K562 (cell line): ENCODE results near the gene GCHFR. TPM values are rescaled to one million over a fixed set of nuclear protein-coding genes. Genes with fewer than 3 reads are reported as not detected.

ENCODE experiments used
- ATAC-seq: fragments of 200-7000 bp; cut with Tn5 transposase; 3 replicates; pipeline ENCODE4 v1.9.1; 2020; ENCODE audit warnings: moderate library complexity
- BruUV-seq: library from RNA; stranded (reverse); fragments of 400-500 nt; replicated peaks from 2 replicates; lab custom pipeline; 2021; lab: Mats Ljungman, UMichigan
- CTCF ChIA-PET: fragments of 300-600 bp; formaldehyde crosslinking; extraction: SDS; loops from one replicate; lab custom pipeline; 2021; ENCODE audit warnings: low intra/inter-chr PET ratio; lab: Yijun Ruan, JAX
- POLR2A ChIA-PET: fragments of 300-600, 350-650 bp; sonication (Branson Sonifier 250); formaldehyde crosslinking; extraction: SDS; loops from one replicate; lab custom pipeline; 2021; ENCODE audit warnings: antibody characterized with exemption, inconsistent platforms; lab: Yijun Ruan, JAX
- DNase-seq, 4 experiments: peaks; one replicate each; pipeline versions ENCODE4 v3.0.0 to v3.0.0-alpha.2; 2011 to 2018; ENCODE audit warnings: low spot score in 3 of 4, mixed read lengths in 3 of 4; ENCODE audit errors: extremely low read depth in 1 of 4
- FAIRE-seq: peaks from 2 replicates; lab custom pipeline; 2011; peaks lifted over from hg19 to GRCh38; lab: Jason Lieb, UNC
- H2AFZ ChIP-seq: 2 replicates; pipeline ENCODE4 v1.6.0; 2011; ENCODE audit warnings: low read depth, low read length, control low read depth, inconsistent platforms
- H3K27ac ChIP-seq: fragments of 200-600 bp; 3 replicates; pipeline ENCODE4 v1.8.0; 2011; ENCODE audit warnings: low read depth, mild to moderate bottlenecking, control low read depth, inconsistent platforms, low read length, moderate library complexity, mixed read lengths; ENCODE audit errors: extremely low read depth
- H3K27me3 ChIP-seq, 2 experiments: fragments of 300-600 bp in 1 of 2; 2 replicates in 1 of 2; 3 replicates in 1 of 2; pipeline versions ENCODE4 v1.6.0 to v1.8.0; 2011; ENCODE audit warnings: inconsistent platforms in 2 of 2, low read length in 2 of 2, mild to moderate bottlenecking in 1 of 2, mixed read lengths in 1 of 2, moderate library complexity in 1 of 2; ENCODE audit not compliant: control insufficient read depth in 2 of 2, insufficient read depth in 2 of 2
- H3K36me3 ChIP-seq: fragments of 300-600 bp; 3 replicates; pipeline ENCODE4 v1.8.0; 2011; ENCODE audit warnings: mild to moderate bottlenecking, low read length, inconsistent platforms; ENCODE audit not compliant: control insufficient read depth, insufficient read depth
- H3K4me1 ChIP-seq, 2 experiments: fragments of 200-600 bp in 1 of 2; replicated peaks in 1 of 2; 2 replicates in 1 of 2; 3 replicates in 1 of 2; pipeline versions ENCODE4 v1.5.1 to v1.8.0; 2011; ENCODE audit warnings: inconsistent platforms in 2 of 2, low read length in 2 of 2, mild to moderate bottlenecking in 1 of 2, mixed read lengths in 1 of 2, moderate library complexity in 1 of 2; ENCODE audit not compliant: control insufficient read depth in 2 of 2, insufficient read depth in 2 of 2
- H3K4me2 ChIP-seq: 2 replicates; pipeline ENCODE4 v1.6.1; 2011; ENCODE audit warnings: low read length, control low read depth, inconsistent platforms, mixed read lengths; ENCODE audit not compliant: insufficient read depth
- H3K4me3 ChIP-seq: fragments of 200-600 bp; sonication (generic), shearing (Covaris generic); 2 replicates; pipeline ENCODE4 v1.5.1; 2016; ENCODE audit warnings: control low read depth, inconsistent platforms
- H3K79me2 ChIP-seq: fragments of 200-600 bp; 3 replicates; pipeline ENCODE4 v1.8.0; 2011; ENCODE audit warnings: low read length, inconsistent platforms; ENCODE audit not compliant: control insufficient read depth, insufficient read depth
- H3K9ac ChIP-seq, 2 experiments: 2 replicates each; pipeline versions ENCODE4 v1.6.0 to v1.6.1; 2011; ENCODE audit warnings: low read depth in 2 of 2, low read length in 2 of 2, control low read depth in 1 of 2, inconsistent platforms in 1 of 2, mild to moderate bottlenecking in 1 of 2, mixed read lengths in 1 of 2; ENCODE audit not compliant: insufficient read depth in 1 of 2
- H3K9me1 ChIP-seq: one replicate; pipeline ENCODE4 v1.6.0; 2011; ENCODE audit warnings: inconsistent platforms, mild to moderate bottlenecking, low read length, moderate library complexity; ENCODE audit not compliant: control insufficient read depth, insufficient read depth
- H3K9me3 ChIP-seq: replicated peaks from 2 replicates; pipeline ENCODE4 v1.5.1; 2011; ENCODE audit warnings: low read depth, low read length, inconsistent platforms; ENCODE audit not compliant: control insufficient read depth, insufficient read depth
- H4K20me1 ChIP-seq: replicated peaks from 2 replicates; pipeline ENCODE4 v1.6.1; 2011; ENCODE audit warnings: low read length, inconsistent platforms, mixed read lengths; ENCODE audit not compliant: control insufficient read depth, insufficient read depth
- HNRNPUL1 ChIP-seq: fragments of 200-400 bp; formaldehyde crosslinking; IDR thresholded peaks from 2 replicates; pipeline ENCODE4 v1.6.1; 2017; ENCODE audit warnings: low read length
- SMARCE1 ChIP-seq: fragments of 450-650 bp; IDR thresholded peaks from 2 replicates; pipeline ENCODE4 v1.7.1; 2016; ENCODE audit warnings: mild to moderate bottlenecking
- WGBS: fragments of 100-300 bp; shearing (Covaris generic); methylation state at CpG from one replicate; pipeline ENCODE4 v1.1.6; 2016; ENCODE audit warnings: low coverage, mixed read lengths; ENCODE audit not compliant: insufficient coverage; ENCODE audit errors: missing lambda C conversion rate; 5-methylcytosine and 5-hydroxymethylcytosine counted together
- in situ Hi-C: fragments of 300-500 bp; cut with MboI; formaldehyde crosslinking; loops from 4 replicates; pipeline ENCODE4 v1.15.0; 2018; ENCODE audit warnings: inconsistent platforms, mixed read lengths
- intact Hi-C: fragments of 100-400 bp; cut with micrococcal nuclease; formaldehyde crosslinking; loops from 2 replicates; pipeline ENCODE4 v1.14.2; 2022
- polyA plus RNA-seq, 8 experiments: library from polyadenylated mRNA; depleted of rRNA in 4 of 8; stranded (reverse) in 5 of 8; unstranded in 3 of 8; fragments of >200 nt; fragmentation: Nextera tagmentation in 2 of 8; fragmentation: Illumina TruSeq in 1 of 8; extraction: Ambion mirVana in 2 of 8; extraction: Trizol in 1 of 8; gene quantifications; 2 replicates each; pipeline versions ENCODE4 v1.2.1 to v1.2.3, GENCODE V29; 2011 to 2014; ENCODE audit warnings: inconsistent platforms in 1 of 8, missing spikeins in 1 of 8
- total RNA-seq, 7 experiments: library from RNA; depleted of rRNA in 6 of 7; stranded (reverse); fragments of >200 nt in 6 of 7; fragmentation: Illumina TruSeq in 2 of 7; extraction: Trizol in 2 of 7; gene quantifications; 2 replicates each; pipeline versions ENCODE4 v1.2.1 to v1.2.3, GENCODE V29; 2011 to 2021; ENCODE audit warnings: low replicate concordance in 1 of 7
- TF ChIP-seq, protein P1 (sequence below), 2 experiments: fragments of 450-650 bp; IDR thresholded peaks; 2 replicates each; pipeline ENCODE4 v1.6.1; 2016

GCHFR gene
- total and polyA plus RNA-seq, 9 of the 15 experiments (the other 6 are each of a cell fraction or from before 2014, with no cell fraction given): 8.7 to 83.5 (median 20.8) TPM

- no peaks in the 10 kb centered on the region; the same call in 1 of the 2 replicates for H3K9me3 ChIP-seq
- peaks cover 15 to 17% of the 10 kb centered on the region in 2 experiments; a peak in 4 of 5 replicates for H3K4me1 ChIP-seq
- intact Hi-C loops (no loop called here), in situ Hi-C loops (no loop called here)
- 80% methylated on average over 7 of the region's 8 CpGs for WGBS
- H2AFZ ChIP-seq: no peak overlapping the region
- TSS peak; percentile 54 for BruUV-seq
- H3K27ac ChIP-seq: no peak overlapping the region
- POLR2A ChIA-PET: interaction anchor here (0.7 kb wide), 1 partner anchor 224 kb away, joined by 4 read pairs; no protein-coding TSS in a partner anchor
- DNase-seq (no peak), ATAC-seq (no peak), FAIRE-seq (no peak)
- no peaks in the 10 kb centered on the region for H3K9me1 ChIP-seq
- peaks cover 19% of the 10 kb centered on the region for H3K79me2 ChIP-seq
- TF ChIP-seq, protein P1, sequence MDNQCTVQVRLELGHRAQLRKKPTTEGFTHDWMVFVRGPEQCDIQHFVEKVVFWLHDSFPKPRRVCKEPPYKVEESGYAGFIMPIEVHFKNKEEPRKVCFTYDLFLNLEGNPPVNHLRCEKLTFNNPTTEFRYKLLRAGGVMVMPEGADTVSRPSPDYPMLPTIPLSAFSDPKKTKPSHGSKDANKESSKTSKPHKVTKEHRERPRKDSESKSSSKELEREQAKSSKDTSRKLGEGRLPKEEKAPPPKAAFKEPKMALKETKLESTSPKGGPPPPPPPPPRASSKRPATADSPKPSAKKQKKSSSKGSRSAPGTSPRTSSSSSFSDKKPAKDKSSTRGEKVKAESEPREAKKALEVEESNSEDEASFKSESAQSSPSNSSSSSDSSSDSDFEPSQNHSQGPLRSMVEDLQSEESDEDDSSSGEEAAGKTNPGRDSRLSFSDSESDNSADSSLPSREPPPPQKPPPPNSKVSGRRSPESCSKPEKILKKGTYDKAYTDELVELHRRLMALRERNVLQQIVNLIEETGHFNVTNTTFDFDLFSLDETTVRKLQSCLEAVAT (IDR thresholded peaks at IDR 0.05): no peak
- no peak for TF ChIP-seq SMARCE1
- no peak for TF ChIP-seq HNRNPUL1
- peaks cover 26% of the 10 kb centered on the region for H3K36me3 ChIP-seq
- CTCF ChIA-PET: no interaction called here
- no peak overlapping the region for H3K4me2 ChIP-seq
- 0 out of 4 replicates have a peak overlapping the region, but pooled peaks of 1 of the 2 experiments have one; percentile 17 for H3K9ac ChIP-seq
- H3K27me3 ChIP-seq: no peaks in the 10 kb centered on the region
- no peaks in the 10 kb centered on the region for H4K20me1 ChIP-seq
- no peak overlapping the region for H3K4me3 ChIP-seq
These were observed 45.1 kb downstream of the GCHFR start for GRCh38 chr15:40808861-40809450.
